GM11168 (cell line): Measurements from ENCODE around the gene PRPS2.

Experiments used
- in situ Hi-C: fragments of 300-500 bp; cut with MboI; formaldehyde crosslinking; loops from one replicate; pipeline ENCODE4 v1.12.0; 2022; ENCODE audit warnings: low sequenced_read_pairs; ENCODE audit not compliant: unreplicated experiment

Gene PRPS2

GRCh38 chrX:12811658-12812057, 20.4 kb downstream of the PRPS2 start:
- in situ Hi-C loops, result no loop called here

GRCh38 chrX:12814420-12814819, 23.2 kb downstream of the PRPS2 start:
- in situ Hi-C loops, result no loop called here

GRCh38 chrX:12817528-12817927, 26.3 kb downstream of the PRPS2 start:
- in situ Hi-C loops, result loop anchor here (5.0 kb wide), 1 partner anchor 85 kb away; no protein-coding TSS in a partner anchor

GRCh38 chrX:12819222-12819621, 28.0 kb downstream of the PRPS2 start:
- in situ Hi-C loops, result loop anchor here (5.0 kb wide), 1 partner anchor 83 kb away; no protein-coding TSS in a partner anchor

GRCh38 chrX:12820737-12821136, 29.5 kb downstream of the PRPS2 start:
- in situ Hi-C loops, result no loop called here

GRCh38 chrX:12824944-12825343, 33.7 kb downstream of the PRPS2 start:
- in situ Hi-C loops, result no loop called here

- in situ Hi-C loops, result no loop called here
Observed at GRCh38 chrX:12825801-12826200, 34.6 kb downstream of the PRPS2 start.

- in situ Hi-C loops, result no loop called here
Observed at GRCh38 chrX:12843061-12843667, 52.0 kb downstream of the PRPS2 start.

GRCh38 chrX:12843668-12844279, 52.6 kb downstream of the PRPS2 start:
- in situ Hi-C loops, result no loop called here

GRCh38 chrX:12844319-12844718, 53.1 kb downstream of the PRPS2 start:
- in situ Hi-C loops, result no loop called here

- in situ Hi-C loops, result no loop called here
Observed at GRCh38 chrX:12865359-12865758, 74.1 kb downstream of the PRPS2 start.

GRCh38 chrX:12866451-12867377, 75.5 kb downstream of the PRPS2 start, which contains the start of gene TLR7:
Gene TLR7 (plus strand): TSS chrX:12867072. CDS start chrX:12867579, 507 bp downstream.
- in situ Hi-C loops, result no loop called here

GRCh38 chrX:12867685-12868084, 76.5 kb downstream of the PRPS2 start:
- in situ Hi-C loops, result no loop called here

GRCh38 chrX:12868747-12869146, 77.5 kb downstream of the PRPS2 start:
- in situ Hi-C loops, result no loop called here

GRCh38 chrX:12871257-12871656, 80.0 kb downstream of the PRPS2 start:
- in situ Hi-C loops, result no loop called here

- in situ Hi-C loops, result no loop called here
Observed at GRCh38 chrX:12872741-12873140, 81.5 kb downstream of the PRPS2 start.
